Thoracic aorta (tissue), 2 donors: ENCODE data around the gene PLPP1. TPM values are rescaled to one million over a fixed set of nuclear protein-coding genes. Genes with fewer than 3 reads are reported as not detected.

Experiments used
- ATAC-seq: fragments of 150-250 bp; one replicate; pipeline ENCODE4 v1.8.0; 2017; ENCODE audit warnings: low read depth; ENCODE audit not compliant: insufficient number of reproducible peaks, low FRiP score
- DNase-seq: peaks from one replicate; pipeline ENCODE4 v3.0.0-alpha.2; 2020; ENCODE audit warnings: low spot score
- H3K27ac ChIP-seq, 2 donors: fragments of 200-600 bp; sonication (generic); 1 replicate in 1 of 2; 2 replicates in 1 of 2; pipeline ENCODE4 v1.5.1; 2016; ENCODE audit warnings: mild to moderate bottlenecking in 2 of 2, moderate library complexity in 2 of 2
- H3K27me3 ChIP-seq: fragments of 200-600 bp; sonication (generic); replicated peaks from 2 replicates; pipeline ENCODE4 v1.6.0; 2016; ENCODE audit warnings: mild to moderate bottlenecking; ENCODE audit not compliant: insufficient read depth
- H3K36me3 ChIP-seq: fragments of 200-600 bp; sonication (generic); one replicate; pipeline ENCODE4 v1.5.1; 2016
- H3K4me1 ChIP-seq, 2 donors: fragments of 200-600 bp; sonication (generic); 1 replicate in 1 of 2; 2 replicates in 1 of 2; pipeline versions ENCODE4 v1.5.1 to v1.6.0; 2016; ENCODE audit warnings: low read depth in 2 of 2, mild to moderate bottlenecking in 1 of 2; ENCODE audit not compliant: control insufficient read depth in 1 of 2
- H3K4me3 ChIP-seq: fragments of 200-600 bp; sonication (generic); 2 replicates; pipeline ENCODE4 v1.5.1; 2016; ENCODE audit warnings: mild to moderate bottlenecking
- H3K9me3 ChIP-seq: fragments of 200-600 bp; sonication (generic); 2 replicates; pipeline ENCODE4 v1.5.1; 2016
- CTCF ChIP-seq: fragments of 200-600 bp; sonication (generic); IDR thresholded peaks from one replicate; pipeline ENCODE4 v1.5.1; 2019; ENCODE audit warnings: antibody characterized with exemption
- total RNA-seq, 2 donors: library from RNA; depleted of rRNA; stranded (reverse); fragments of >200 nt; gene quantifications; one replicate each; pipeline versions ENCODE4 v1.1.0 to v1.2.3, GENCODE V29; 2016

PLPP1 gene
- total RNA-seq, 2 donors from 2014 or later: 341 to 509 TPM

- Histone ChIP-seq H3K36me3 (peaks cover 20% of the 10 kb centered on the region), H3K9me3 (no peaks in the 10 kb centered on the region), H3K4me1 (peaks cover 3 to 6% of the 10 kb centered on the region in 2 donors), H3K27ac (no peak overlapping the region), H3K27me3 (no peaks in the 10 kb centered on the region), H3K4me3 (no peak overlapping the region)
- no peak for DNase-seq
- no peak for TF ChIP-seq CTCF
- ATAC-seq: no peak
These were observed 125.0 kb downstream of the PLPP1 start for GRCh38 chr5:55409775-55410174.

DNA sequence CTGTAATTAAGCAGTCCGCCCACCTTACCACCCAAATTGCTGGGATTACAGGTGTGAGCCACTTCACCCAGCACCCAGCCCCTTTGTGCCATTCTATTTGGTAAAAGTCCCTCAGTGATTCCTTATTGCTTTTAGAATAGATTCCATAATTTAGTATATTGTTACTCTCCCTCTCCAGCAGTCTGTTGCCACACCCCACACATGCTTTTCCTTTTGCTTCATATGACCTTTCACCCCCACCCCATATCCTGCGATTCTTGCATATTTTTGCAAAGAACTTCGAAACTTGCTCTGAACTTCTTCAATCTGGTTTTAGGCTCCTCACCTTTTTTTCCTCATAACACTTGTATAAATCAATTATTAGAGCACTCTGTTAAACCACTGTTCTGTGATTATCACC, 126.8 kb downstream of the PLPP1 start:
- Histone ChIP-seq H3K36me3 (peaks cover 17% of the 10 kb centered on the region), H3K4me3 (no peak overlapping the region), H3K27me3 (no peaks in the 10 kb centered on the region), H3K9me3 (no peaks in the 10 kb centered on the region), H3K4me1 (peaks cover 3 to 6% of the 10 kb centered on the region in 2 donors), H3K27ac (no peak overlapping the region)
- no peak for DNase-seq
- no peak for ATAC-seq
- TF ChIP-seq CTCF: no peak

- Histone ChIP-seq H3K4me1 (peaks cover 3 to 6% of the 10 kb centered on the region in 2 donors), H3K9me3 (no peaks in the 10 kb centered on the region), H3K4me3 (no peak overlapping the region), H3K27me3 (no peaks in the 10 kb centered on the region), H3K27ac (no peak overlapping the region), H3K36me3 (peaks cover 17% of the 10 kb centered on the region)
- no peak for ATAC-seq
- DNase-seq: no peak
- peak; percentile 65 for TF ChIP-seq CTCF
These were observed 127.6 kb downstream of the PLPP1 start for GRCh38 chr5:55407059-55407684.

DNA sequence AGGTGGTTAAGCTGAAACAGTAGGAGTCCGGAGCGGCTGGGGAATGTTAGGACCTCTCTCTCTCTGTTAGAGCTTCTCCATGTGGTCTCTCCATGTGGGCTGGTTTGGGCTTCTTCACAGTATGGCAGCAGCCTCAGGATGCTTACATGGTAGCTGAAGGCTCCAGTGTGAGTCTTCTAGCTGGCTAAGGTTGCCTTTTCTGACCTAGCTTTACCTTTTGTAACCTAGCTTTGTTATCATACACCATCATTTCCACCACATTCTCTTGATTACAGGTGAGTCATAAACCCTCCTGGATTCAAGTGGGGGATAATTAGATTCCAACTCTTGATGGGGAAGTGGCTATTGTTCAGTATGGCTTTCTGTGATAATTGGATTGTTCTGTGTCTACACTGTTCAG, 128.5 kb downstream of the PLPP1 start:
- peaks cover 3 to 6% of the 10 kb centered on the region in 2 donors for H3K4me1 ChIP-seq
- H3K36me3 ChIP-seq: peaks cover 17% of the 10 kb centered on the region
- no peaks in the 10 kb centered on the region for H3K9me3 ChIP-seq
- H3K4me3 ChIP-seq: no peak overlapping the region
- H3K27ac ChIP-seq: no peak overlapping the region
- DNase-seq (no peak), ATAC-seq (no peak)
- no peak for TF ChIP-seq CTCF
- H3K27me3 ChIP-seq: no peaks in the 10 kb centered on the region

DNA sequence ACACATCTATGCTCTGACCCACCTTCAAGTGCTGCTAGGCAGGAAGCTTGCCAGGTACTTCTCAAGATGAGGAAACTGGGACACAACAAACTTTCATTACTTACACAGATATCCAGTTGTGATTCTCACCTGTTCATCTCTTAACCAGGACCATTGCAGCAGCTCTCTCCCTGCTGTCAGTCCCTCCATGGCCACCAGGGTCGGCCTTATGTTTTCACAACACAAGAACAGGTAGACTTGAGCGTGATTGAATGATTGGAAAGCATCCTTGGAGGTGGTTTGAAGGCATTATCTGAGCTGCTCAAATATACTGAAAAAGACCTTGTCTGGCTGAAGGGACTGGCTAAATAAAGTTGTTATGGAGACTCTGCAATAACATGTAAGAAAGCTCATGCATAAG, 132.6 kb downstream of the PLPP1 start:
- peaks cover 12% of the 10 kb centered on the region for H3K36me3 ChIP-seq
- no peaks in the 10 kb centered on the region for H3K4me1 ChIP-seq
- H3K27me3 ChIP-seq: no peaks in the 10 kb centered on the region
- TF ChIP-seq CTCF: no peak
- no peak for DNase-seq
- no peaks in the 10 kb centered on the region for H3K9me3 ChIP-seq
- ATAC-seq: no peak
- H3K4me3 ChIP-seq: no peak overlapping the region
- no peak overlapping the region for H3K27ac ChIP-seq
